Fibroblast of the aortic adventitia (primary cell): ENCODE measurements around the gene TMED10. TPM values are rescaled to one million over a fixed set of nuclear protein-coding genes. Genes with fewer than 3 reads are reported as not detected.
A peak's percentile ranks its signal among the peaks of the same experiment; 100 is the strongest.
"Not testable (repeated sequence)": the region's sequence is repeated elsewhere in the genome, so short reads cannot be mapped to it uniquely, and the experiment has no call there.

Source experiments
- DNase-seq: peaks from one replicate; pipeline ENCODE4 v3.0.0-alpha.2; 2010; ENCODE audit warnings: low read depth
- H3K4me3 ChIP-seq: 2 replicates; pipeline ENCODE4 v1.5.1; 2011; ENCODE audit warnings: low read depth, mild to moderate bottlenecking, control low read depth, low read length, moderate library complexity
- total RNA-seq: library from RNA; depleted of rRNA; stranded (reverse); fragments of >200 nt; gene quantifications from 2 replicates; pipeline ENCODE4 v1.2.3, GENCODE V29; 2012; ENCODE audit warnings: low replicate concordance
- TF ChIP-seq, protein P1 (sequence below): IDR thresholded peaks from 2 replicates; pipeline ENCODE4 v1.5.1; 2011; ENCODE audit warnings: mild to moderate bottlenecking, low read length, control low read depth, inconsistent platforms; ENCODE audit not compliant: insufficient read depth

TMED10 gene
- total RNA-seq, 1 donor, result 373 TPM

DNA sequence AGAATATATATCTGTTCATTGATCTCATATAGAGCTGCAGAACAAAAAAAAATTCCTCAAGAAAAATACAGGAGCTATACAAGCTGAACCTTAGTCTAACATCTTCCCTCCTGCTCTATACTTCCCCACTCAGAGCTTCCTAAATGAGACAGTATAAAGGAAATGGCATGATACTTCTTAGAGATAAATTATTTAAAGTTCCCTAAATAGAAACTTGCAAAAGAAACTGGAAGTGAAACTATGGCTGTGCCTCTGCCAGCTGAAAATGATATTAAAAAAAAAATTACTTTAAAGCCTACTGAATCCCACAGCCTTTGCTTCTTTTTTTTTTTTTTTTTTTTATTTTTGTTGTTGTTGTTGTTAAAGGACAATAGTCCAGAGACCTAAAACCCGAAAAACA lies 37.9 kb downstream of the TMED10 start:
- H3K4me3 ChIP-seq, result no peak overlapping the region
- DNase-seq, result peak; percentile 16
- TF ChIP-seq, protein P1, sequence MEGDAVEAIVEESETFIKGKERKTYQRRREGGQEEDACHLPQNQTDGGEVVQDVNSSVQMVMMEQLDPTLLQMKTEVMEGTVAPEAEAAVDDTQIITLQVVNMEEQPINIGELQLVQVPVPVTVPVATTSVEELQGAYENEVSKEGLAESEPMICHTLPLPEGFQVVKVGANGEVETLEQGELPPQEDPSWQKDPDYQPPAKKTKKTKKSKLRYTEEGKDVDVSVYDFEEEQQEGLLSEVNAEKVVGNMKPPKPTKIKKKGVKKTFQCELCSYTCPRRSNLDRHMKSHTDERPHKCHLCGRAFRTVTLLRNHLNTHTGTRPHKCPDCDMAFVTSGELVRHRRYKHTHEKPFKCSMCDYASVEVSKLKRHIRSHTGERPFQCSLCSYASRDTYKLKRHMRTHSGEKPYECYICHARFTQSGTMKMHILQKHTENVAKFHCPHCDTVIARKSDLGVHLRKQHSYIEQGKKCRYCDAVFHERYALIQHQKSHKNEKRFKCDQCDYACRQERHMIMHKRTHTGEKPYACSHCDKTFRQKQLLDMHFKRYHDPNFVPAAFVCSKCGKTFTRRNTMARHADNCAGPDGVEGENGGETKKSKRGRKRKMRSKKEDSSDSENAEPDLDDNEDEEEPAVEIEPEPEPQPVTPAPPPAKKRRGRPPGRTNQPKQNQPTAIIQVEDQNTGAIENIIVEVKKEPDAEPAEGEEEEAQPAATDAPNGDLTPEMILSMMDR, result no peak

DNA sequence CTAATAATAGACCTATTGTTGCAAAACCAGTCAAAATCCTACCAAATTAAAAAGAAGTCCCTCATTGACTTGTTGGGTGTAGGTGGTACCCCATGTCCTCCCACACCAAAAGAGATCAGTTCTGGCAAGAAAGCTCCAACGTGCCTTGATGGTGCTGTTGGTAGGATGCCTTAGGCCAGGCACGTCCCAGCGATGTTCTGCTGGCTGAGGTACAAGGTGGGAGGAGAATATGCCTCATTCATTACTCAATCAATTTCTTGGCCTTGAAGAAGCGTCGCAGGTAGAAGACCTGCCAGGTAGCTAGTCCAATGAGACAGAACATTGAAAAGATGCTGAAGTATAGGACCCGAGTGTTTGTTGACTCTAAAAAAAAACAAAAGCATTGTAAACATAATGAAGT lies 41.8 kb downstream of the TMED10 start:
- DNase-seq, result no peak
- TF ChIP-seq, protein P1, result no peak
- H3K4me3 ChIP-seq, result no peak overlapping the region

DNA sequence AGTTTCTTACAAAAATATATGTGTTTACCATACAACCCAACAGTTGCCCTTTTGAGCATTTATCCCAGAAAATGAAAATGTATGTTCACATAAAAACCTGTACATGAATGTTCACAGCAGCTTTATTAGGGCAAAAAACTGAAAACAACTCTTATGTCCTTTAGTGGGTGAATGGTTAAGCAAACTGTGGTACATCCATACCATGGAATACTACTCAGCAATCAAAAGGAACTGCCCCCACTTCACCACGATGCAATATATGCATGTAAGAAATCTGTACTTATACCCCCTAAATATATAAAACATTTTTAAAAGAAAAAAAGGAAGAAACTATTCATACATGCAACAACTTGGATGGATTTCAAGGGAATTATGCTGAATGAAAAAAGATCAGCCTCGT lies 42.8 kb downstream of the TMED10 start:
- no peak overlapping the region for H3K4me3 ChIP-seq
- no peak for DNase-seq
- TF ChIP-seq, protein P1, result no peak

DNA sequence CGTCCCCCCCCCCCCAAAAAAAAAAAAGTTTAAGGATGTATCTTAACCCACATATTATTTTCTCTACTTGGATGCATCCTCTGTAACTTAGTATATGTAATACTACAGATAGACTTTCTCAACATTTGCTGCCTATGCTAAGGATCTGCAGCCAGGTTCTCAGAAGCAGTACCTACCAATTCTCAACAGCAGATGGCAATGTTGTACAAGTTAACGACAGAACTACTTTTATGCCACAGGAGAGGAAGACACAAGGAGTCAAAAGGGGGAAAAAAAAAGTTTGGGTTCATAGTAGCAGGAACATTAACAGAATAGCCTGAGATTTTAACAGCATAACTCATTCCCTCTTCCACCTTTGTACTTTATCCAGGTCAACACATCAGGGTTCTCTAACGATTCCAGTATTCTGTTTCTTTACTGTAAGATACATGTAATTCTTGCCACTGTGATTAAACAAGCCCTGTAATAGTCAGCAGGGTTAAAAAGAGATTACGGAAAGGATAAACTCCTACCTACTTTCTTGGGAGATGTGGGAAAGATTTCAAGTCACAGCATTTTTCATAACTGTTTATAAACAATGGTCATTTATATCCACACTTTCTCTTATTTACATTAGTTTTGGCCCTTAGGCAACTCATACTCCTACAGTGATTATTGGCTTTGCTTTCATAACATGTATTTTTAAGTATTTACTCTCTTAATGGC lies 43.9 kb downstream of the TMED10 start:
- DNase-seq, result peak; percentile 85
- H3K4me3 ChIP-seq, result no peak overlapping the region
- TF ChIP-seq, protein P1, result peak; percentile 67

DNA sequence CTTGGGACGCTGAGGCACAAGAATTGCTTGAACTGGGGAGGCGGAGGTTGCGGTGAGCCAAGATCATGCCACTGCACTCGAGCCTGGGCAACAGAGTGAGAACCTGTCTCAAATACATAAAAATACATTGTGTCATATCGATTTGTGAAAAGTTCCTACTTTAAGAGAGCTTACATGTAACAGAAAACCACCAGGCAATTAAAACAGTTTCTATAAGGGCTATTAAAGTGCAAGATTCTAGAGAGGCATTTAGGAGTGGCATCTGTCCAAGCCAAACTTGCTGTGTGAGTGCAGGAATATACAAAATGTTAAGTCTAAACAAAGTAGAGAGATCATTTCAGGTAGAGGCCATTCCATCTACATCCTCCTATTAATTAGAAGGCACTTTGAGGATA lies 47.8 kb downstream of the TMED10 start:
- DNase-seq, result no peak

DNA sequence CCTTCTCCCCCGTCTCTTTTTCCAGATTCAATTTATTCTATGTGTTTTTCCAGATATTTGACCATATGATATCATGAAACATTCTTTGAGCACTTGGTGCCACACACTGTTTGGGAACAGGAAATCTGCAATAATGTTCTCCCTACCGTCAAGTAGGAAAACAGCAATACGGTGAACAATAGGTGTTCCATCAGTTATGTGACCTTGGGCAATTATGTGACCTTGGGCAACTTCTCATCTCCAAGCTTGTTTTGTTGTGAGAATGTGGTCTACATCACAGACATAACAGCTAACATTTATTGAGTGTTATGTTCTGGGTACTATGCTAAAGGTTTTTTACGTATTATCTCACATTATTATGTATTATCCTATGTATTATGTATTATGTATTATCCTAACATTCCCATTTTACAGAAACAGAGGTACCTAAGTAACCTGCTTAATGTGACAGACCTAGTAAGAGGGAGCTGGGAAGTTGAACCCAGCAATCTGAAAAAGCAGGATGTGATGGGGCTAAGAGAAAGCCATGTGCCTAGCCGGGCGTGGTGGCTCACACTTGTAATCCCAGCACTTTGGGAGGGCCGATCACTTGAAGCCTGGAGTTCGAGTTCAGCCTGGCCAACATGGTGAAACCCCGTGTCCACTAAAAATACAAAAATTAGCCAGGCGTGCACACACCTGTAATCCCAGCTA lies 48.4 kb downstream of the TMED10 start:
- H3K4me3 ChIP-seq, result peak overlapping the region; percentile 81
- TF ChIP-seq, protein P1, result no peak
- DNase-seq, result no peak

More for the DNA sequence above, 47.8 kb downstream of the TMED10 start:
- no peak overlapping the region for H3K4me3 ChIP-seq
- TF ChIP-seq, protein P1, result no peak

DNA sequence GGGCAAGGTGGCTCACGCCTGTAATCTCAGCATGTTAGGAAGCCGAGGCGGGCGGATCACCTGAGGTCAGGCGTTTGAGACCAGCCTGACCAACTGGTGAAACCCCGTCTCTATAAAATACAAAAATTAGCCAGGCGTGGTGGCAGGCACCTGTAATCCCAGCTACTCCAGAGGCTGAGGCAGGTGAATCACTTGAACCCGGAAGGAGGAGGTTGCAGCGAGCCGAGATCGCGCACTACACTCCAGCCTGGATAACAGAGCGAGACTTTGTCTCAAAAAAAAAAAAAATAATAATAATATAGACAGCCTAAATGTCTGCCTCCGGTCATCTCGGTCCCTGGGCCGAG lies 49.0 kb downstream of the TMED10 start:
- H3K4me3 ChIP-seq, result peak overlapping the region; percentile 81
- not testable (repeated sequence) for DNase-seq
